ENCODE measurements around the gene TANC1. TPM values are rescaled to one million over a fixed set of nuclear protein-coding genes. Genes with fewer than 3 reads are reported as not detected.

TANC1 gene
- total RNA-seq, 1 experiment from 2014 or later, result 2.5 TPM

- Mint-ChIP-seq H3K36me3 (ENCODE audit: insufficient read depth in 1 of 3, low read depth in 3 of 3) (peaks cover 0 to 11% (median 0%) of the 10 kb centered on the region in 3 experiments; a peak in 4 of 7 replicates), H3K4me1 (peaks cover 0 to 9% of the 10 kb centered on the region in 2 experiments; a peak in 2 of 4 replicates), H3K27ac (no peak overlapping the region), H3K27me3 (ENCODE audit: low read depth) (peaks cover 2% of the 10 kb centered on the region; the same call in 1 of the 2 replicates), H3K4me3 (no peak overlapping the region), H3K9me3 (no peaks in the 10 kb centered on the region)
- no peak overlapping the region for H2BK20ac ChIP-seq (ENCODE audit: low read depth, low read length, poor library complexity, severe bottlenecking)
- no peaks in the 10 kb centered on the region for H3K23me2 ChIP-seq (ENCODE audit: insufficient read length, low read depth, low read length, poor library complexity, severe bottlenecking)
- H4K5ac ChIP-seq (ENCODE audit: insufficient read length, low read depth, low read length), result no peak overlapping the region
- no peaks in the 10 kb centered on the region for H3K4me1 ChIP-seq (ENCODE audit: insufficient read depth, low read length)
- H2BK12ac ChIP-seq (ENCODE audit: insufficient read length, low read depth, low read length), result no peak overlapping the region
- no peak overlapping the region for H2BK5ac ChIP-seq (ENCODE audit: insufficient read length, low read length)
- H4K8ac ChIP-seq (replicated peaks; ENCODE audit: insufficient read length, low read depth, low read length), result no peak overlapping the region
- no peak for TF ChIP-seq CTCF (conservative IDR thresholded peaks at IDR 0.05)
- no peak overlapping the region for H3K14ac ChIP-seq (ENCODE audit: insufficient read depth, low read length)
- H4K20me1 ChIP-seq (ENCODE audit: control insufficient read depth, insufficient read depth, insufficient read length), result no peaks in the 10 kb centered on the region
- H2BK120ac ChIP-seq (ENCODE audit: low read depth, low read length, poor library complexity, severe bottlenecking), result no peak overlapping the region
- H3K27ac ChIP-seq (ENCODE audit: insufficient read length, low read depth, low read length), result no peak overlapping the region
- H3K9me3 ChIP-seq (ENCODE audit: control insufficient read depth, low read depth, low read length), result no peaks in the 10 kb centered on the region
- H2BK15ac ChIP-seq (ENCODE audit: low read depth, low read length), result no peak overlapping the region
- H2AK5ac ChIP-seq (ENCODE audit: insufficient read length, low read length), result no peak overlapping the region
- no peaks in the 10 kb centered on the region for H3K79me2 ChIP-seq (ENCODE audit: insufficient read depth, low read length)
- no peak overlapping the region for H3K9ac ChIP-seq (ENCODE audit: extremely low read depth, insufficient read length, low read length)
- H4K91ac ChIP-seq (ENCODE audit: insufficient read length, low read depth, low read length), result no peak overlapping the region
- H3K23ac ChIP-seq (ENCODE audit: insufficient read length, low read depth, low read length), result no peak overlapping the region
- no peak overlapping the region for H3T11ph ChIP-seq (ENCODE audit: low read length)
- H3K18ac ChIP-seq (ENCODE audit: insufficient read length, low read depth, low read length), result no peak overlapping the region
- H3K79me1 ChIP-seq (ENCODE audit: insufficient read depth, low read depth, low read length, poor library complexity, severe bottlenecking), result no peaks in the 10 kb centered on the region
- no CpG with 5 or more reads among the region's 3 CpGs for WGBS (ENCODE audit: extremely low coverage, insufficient read length, low lambda C conversion rate)
- no peak overlapping the region for H3K4me2 ChIP-seq (ENCODE audit: insufficient read depth, insufficient read length, low read length)
- no peak for DNase-seq
- H2AFZ ChIP-seq (ENCODE audit: low read length), result no peak overlapping the region
- no peak overlapping the region for H3K4ac ChIP-seq (ENCODE audit: low read depth, low read length)
- no peak overlapping the region for H3K56ac ChIP-seq (ENCODE audit: insufficient read length, low read depth, low read length)
- H3K27me3 ChIP-seq (ENCODE audit: insufficient read depth, low read length), result no peaks in the 10 kb centered on the region
These were observed 259.0 kb downstream of the TANC1 start for GRCh38 chr2:159227467-159227866.
